Choroid plexus epithelial cell (primary cell): ENCODE data around the gene PPP1R13B.

Source experiments
- DNase-seq: peaks from one replicate; pipeline ENCODE4 v3.0.0-alpha.2; 2010; ENCODE audit warnings: low read depth
- H3K4me3 ChIP-seq: 2 replicates; pipeline ENCODE4 v1.5.1; 2011; ENCODE audit warnings: low read depth, mild to moderate bottlenecking, control low read depth, low read length, moderate library complexity
- CTCF ChIP-seq: conservative IDR thresholded peaks from 2 replicates; pipeline ENCODE4 v1.5.1; 2011; ENCODE audit warnings: low read depth, mild to moderate bottlenecking, control low read depth, inconsistent platforms, low read length, moderate library complexity

PPP1R13B gene

DNA sequence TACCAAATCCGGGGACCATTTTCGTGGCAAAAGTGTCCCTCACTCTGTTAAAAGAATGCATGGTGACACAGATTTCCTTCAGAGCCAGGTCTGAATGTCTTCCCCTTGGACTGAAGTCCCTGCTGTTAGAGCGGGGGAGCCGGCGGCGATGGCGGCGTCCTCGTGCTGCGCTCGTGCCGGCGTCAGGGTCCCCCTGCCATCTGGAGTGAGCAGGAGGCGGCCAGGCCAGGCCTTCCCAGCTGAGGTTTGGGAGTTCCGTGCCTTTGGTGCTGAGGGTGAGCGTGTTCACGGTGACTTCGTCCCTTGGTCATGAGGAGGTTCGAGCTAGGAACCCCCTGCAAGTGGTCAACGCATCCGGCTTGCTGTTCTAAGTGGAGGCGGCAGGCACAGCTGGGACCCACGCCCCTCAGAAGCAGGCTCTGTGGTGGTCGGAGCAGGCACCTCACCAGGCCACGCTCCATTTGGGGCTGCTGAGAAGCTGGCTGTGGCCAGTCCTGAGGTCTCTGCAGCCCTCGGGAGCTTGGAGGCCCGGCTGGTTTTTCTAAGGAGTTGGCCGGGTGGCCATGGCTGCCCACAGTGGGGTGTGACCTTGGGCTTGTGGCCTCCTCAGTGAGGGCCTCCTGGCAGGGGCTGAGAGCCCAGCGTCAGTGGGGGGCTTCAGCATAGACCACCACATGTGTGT lies 122.2 kb downstream of the PPP1R13B start:
- no peak for TF ChIP-seq CTCF
- no peak overlapping the region for H3K4me3 ChIP-seq
- no peak for DNase-seq

DNA sequence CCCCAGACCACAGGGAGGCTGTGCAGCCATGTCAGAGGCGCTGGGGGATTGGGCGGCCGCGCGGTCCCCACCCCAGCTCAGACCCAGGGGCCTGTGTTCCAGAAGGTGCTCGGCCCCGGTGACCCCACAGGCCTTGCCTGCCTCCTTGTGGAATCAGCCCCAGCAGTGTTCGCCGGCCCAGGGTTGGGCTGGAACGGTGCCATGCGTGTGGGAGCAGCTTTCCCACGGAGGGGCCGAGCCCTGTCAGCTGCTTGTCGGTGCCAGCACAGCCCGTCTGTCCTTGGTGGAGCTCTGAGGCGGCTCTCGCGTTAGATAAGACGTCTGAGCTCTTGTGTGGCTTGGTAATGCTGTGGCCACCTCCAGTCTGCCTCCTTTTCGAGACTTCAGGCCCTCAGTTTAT lies 123.3 kb downstream of the PPP1R13B start:
- peak; percentile 51 for DNase-seq
- no peak for TF ChIP-seq CTCF
- H3K4me3 ChIP-seq = no peak overlapping the region

- no peak overlapping the region for H3K4me3 ChIP-seq
- TF ChIP-seq CTCF = no peak
- DNase-seq = no peak
Observed at GRCh38 chr14:103723748-103724081, 123.7 kb downstream of the PPP1R13B start.

DNA sequence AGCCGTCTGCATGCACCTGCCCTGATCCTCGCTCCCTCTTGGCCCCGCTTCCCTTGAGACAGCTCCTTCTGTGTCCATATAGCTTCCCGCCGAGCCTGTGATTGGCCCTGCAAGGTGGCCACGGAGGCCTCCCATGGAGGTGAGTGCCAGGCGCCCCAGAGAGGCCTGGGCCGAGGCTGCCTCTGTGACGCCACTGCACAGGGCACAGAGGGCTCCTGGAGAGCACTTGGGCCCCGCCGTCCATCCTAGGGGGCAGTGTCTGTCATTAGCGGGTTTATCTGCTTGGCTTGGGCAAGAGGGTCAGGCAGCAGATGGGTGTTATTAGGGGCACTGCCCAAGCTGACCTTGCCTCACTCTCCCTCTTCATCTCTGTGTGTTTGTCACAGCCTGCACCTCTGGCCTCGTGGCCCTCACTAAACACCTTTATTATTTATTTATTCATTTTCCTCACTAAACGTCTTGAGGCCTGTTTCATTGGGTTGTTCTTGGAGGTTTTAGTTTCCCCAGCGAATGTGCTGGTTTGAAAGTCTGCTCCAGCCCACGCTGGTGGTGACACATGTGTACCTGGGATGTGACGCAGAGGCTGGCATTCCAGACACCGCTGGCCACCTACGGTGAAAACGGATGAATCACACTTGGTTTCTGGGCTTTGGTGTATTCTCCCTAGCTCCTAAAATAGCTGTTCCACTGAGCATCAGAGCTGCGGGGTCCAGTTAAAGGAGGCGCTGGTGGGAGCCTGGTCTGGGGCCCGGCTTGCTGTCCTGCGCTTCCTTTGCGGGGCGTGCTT lies 125.8 kb downstream of the PPP1R13B start:
- DNase-seq = peak; percentile 78
- H3K4me3 ChIP-seq = no peak overlapping the region
- TF ChIP-seq CTCF = peak; percentile 13

DNA sequence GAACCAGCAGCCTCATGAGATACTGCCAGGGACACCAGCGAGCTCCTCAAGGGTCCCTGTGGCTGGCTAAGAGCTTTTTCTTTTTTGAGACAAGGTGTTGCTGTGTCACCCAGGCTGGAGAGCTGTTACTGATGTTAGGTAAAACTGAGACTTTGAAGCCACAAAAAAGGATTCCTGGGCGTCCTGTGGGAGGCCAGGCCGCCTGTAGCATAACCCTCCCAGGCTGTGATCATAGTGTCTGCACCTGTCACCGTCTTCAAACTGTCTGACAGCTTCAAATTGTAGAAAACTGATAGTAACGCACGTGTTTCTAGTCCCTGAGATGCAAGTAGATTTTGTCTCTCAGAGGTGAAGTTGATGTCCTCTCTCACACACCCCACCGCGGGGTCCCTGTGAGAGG lies 127.6 kb downstream of the PPP1R13B start:
- TF ChIP-seq CTCF = no peak
- DNase-seq = no peak
- H3K4me3 ChIP-seq = no peak overlapping the region

DNA sequence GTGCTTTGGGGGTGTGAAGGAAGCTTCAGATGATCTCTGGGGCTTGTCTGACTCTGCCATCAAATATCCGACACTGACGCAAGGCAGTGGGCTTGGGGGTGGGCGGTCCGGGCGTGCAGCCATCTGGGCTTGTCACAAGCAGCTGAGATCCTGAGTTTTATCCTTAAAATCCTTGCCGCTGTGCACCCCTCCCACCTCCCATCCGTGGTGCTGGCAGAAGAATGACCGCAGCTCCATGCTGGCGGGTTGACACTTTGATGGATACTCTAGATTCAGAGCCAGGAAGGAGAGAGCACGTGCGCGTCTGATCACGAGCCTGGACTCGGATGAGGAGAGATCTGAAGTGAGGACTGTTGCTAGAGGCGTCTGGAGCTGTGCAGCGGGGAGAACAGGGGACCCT lies 128.8 kb downstream of the PPP1R13B start:
- DNase-seq = no peak
- no peak overlapping the region for H3K4me3 ChIP-seq

More for the DNA sequence above, 128.8 kb downstream of the PPP1R13B start:
- TF ChIP-seq CTCF = no peak
